ENCODE measurements around the gene ELMO3. TPM values are rescaled to one million over a fixed set of nuclear protein-coding genes. Genes with fewer than 3 reads are reported as not detected.

Gene ELMO3
- total and polyA plus RNA-seq, 2 of the 13 experiments (the other 11 are each of a cell fraction or from before 2014, with no cell fraction given): 2.6 to 4.0 TPM

GRCh38 chr16:67173323-67173722, 25.6 kb upstream of the ELMO3 start (continued):
- TF ChIP-seq SP4 (CRISPR knock-in tag; IDR thresholded peaks at IDR 0.05) (0 out of 2 replicates have a peak, but pooled peaks have one; percentile 2), NR2F6 (IDR thresholded peaks at IDR 0.05) (peak; percentile 45; the same call in 1 of the 2 replicates), NR2F6 (CRISPR knock-in tag; IDR thresholded peaks at IDR 0.05) (peak; percentile 74), TBP (CRISPR knock-in tag; IDR thresholded peaks at IDR 0.05) (no peak), ZNF781 (CRISPR knock-in tag; IDR thresholded peaks at IDR 0.05; ENCODE audit: borderline replicate concordance, not compliant biosample characterization) (no peak), NR2F2 (IDR thresholded peaks at IDR 0.05; ENCODE audit: borderline replicate concordance, low read depth) (0 out of 2 replicates have a peak, but pooled peaks have one; percentile 23), NFE2L2 (IDR thresholded peaks at IDR 0.05; ENCODE audit: low read length) (no peak), RXRB (CRISPR knock-in tag; IDR thresholded peaks at IDR 0.05; ENCODE audit: borderline replicate concordance) (peak; percentile 33; the same call in 1 of the 2 replicates), ESRRA (CRISPR knock-in tag; IDR thresholded peaks at IDR 0.05; ENCODE audit: low read depth) (0 out of 2 replicates have a peak, but pooled peaks have one; percentile 19), CHD4 (IDR thresholded peaks at IDR 0.05; ENCODE audit: borderline replicate concordance, low read length) (no peak), BCL6 (CRISPR knock-in tag; IDR thresholded peaks at IDR 0.05) (peak; percentile 58), HNRNPK (IDR thresholded peaks at IDR 0.05; ENCODE audit: low read depth, low read length, poor library complexity, severe bottlenecking) (no peak), MTA3 (CRISPR knock-in tag; IDR thresholded peaks at IDR 0.05) (no peak), PRPF4 (IDR thresholded peaks at IDR 0.05; ENCODE audit: low read depth, low read length, poor library complexity, severe bottlenecking) (no peak), RARA (CRISPR knock-in tag; IDR thresholded peaks at IDR 0.05) (peak; percentile 85), FOXA3 (CRISPR knock-in tag; IDR thresholded peaks at IDR 0.05) (no peak), FOXA1 (IDR thresholded peaks at IDR 0.05) (no peak), FOXA1 (CRISPR knock-in tag; IDR thresholded peaks at IDR 0.05) (no peak), ZNF670 (CRISPR knock-in tag; IDR thresholded peaks at IDR 0.05; ENCODE audit: borderline replicate concordance) (no peak), ZBTB25 (CRISPR knock-in tag; IDR thresholded peaks at IDR 0.05) (no peak), ZNF678 (CRISPR knock-in tag; IDR thresholded peaks at IDR 0.05) (no peak)
- TF ChIP-seq, protein P1, sequence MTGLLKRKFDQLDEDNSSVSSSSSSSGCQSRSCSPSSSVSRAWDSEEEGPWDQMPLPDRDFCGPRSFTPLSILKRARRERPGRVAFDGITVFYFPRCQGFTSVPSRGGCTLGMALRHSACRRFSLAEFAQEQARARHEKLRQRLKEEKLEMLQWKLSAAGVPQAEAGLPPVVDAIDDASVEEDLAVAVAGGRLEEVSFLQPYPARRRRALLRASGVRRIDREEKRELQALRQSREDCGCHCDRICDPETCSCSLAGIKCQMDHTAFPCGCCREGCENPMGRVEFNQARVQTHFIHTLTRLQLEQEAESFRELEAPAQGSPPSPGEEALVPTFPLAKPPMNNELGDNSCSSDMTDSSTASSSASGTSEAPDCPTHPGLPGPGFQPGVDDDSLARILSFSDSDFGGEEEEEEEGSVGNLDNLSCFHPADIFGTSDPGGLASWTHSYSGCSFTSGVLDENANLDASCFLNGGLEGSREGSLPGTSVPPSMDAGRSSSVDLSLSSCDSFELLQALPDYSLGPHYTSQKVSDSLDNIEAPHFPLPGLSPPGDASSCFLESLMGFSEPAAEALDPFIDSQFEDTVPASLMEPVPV (CRISPR knock-in tag; IDR thresholded peaks at IDR 0.05): no peak

Data from HepG2 (cell line).